Stimulated activated CD4-positive, alpha-beta T cell treated with anti-CD3 and anti-CD28 coated beads, Interleukin-2, amount 100 ng/mL, for 4 hours (primary cell): Measurements from ENCODE around the gene SECISBP2L.
"Not testable (repeated sequence)": the region's sequence is repeated elsewhere in the genome, so short reads cannot be mapped to it uniquely, and the experiment has no call there.

Source experiments
- DNase-seq: peaks from one replicate; pipeline ENCODE4 v3.0.0-alpha.2; 2020; ENCODE audit warnings: low read depth

Gene SECISBP2L

DNA sequence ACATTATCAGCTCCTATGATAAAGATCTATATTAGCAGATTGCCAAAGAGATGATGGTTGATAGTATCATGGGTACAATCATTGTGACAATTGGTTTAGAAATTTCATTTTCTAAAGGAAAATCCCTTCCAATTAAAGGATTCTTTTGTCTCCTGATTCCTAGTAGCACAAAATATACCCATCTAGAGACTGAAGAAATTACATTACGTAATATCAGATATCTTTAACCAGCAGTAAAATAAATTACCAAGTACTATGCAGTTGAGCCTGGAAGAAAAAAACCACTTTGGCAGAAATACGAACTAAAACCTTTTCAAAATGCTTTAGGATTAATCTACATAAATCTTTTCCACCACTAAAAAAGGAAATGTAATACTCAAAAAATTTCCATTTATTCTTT is 46.9 kb downstream of the SECISBP2L start:
- no peak for DNase-seq

DNA sequence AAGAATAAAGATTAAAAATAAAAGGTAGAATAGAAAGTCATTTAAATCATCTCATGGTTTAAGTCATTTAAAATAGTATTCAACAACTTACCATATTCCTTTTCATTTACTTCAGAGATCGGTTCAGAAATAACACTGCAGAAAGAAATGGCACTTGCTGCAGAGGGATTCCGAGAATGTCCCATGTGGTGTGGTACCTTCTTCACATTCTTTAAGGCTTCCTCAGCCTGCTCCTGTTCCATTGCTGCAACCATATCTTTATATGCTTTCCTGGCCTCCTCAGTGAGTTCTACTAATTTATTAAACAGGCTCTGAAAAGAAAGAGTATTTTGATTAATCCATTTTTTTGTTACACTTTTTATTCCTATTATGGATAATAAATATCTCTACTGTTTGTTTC is 50.0 kb downstream of the SECISBP2L start:
- no peak for DNase-seq

DNA sequence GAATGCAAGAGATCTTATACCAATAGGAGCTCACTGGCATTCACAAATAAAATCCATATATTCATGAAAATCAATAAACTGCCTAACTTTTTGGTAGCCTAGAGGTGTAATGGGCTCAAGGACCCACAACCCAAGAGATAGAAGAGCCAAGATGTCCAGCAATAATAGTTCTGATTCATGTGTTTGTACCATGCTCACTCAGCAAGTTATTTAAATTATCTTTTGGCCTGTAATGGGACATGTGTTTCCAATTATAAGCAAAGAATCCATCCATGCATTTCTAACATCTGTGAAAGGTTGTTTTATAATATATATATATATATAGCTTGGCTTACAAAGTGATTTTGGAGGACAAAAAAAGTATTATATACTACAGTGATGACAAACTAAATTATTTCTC is 52.9 kb downstream of the SECISBP2L start:
- no peak for DNase-seq

DNA sequence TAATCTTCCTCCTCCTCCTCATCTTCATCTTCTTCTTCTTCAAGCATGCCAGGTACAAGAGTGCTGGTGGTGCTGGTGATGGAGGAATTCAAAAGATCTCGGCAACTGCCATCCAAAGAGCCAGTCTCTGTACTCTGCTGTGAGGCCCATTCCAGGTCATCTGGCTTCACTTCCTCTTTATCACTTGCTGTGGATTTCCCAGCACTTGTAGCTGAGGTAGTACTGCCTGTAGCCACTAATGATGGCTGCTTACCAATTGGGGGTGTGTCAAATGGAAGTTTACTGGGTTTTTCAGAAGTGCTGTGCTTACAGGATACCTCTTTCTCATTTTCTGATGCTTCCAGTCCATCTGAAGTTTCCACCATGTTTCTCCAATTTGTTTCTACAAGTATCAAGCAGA is 53.7 kb downstream of the SECISBP2L start:
- DNase-seq = no peak

DNA sequence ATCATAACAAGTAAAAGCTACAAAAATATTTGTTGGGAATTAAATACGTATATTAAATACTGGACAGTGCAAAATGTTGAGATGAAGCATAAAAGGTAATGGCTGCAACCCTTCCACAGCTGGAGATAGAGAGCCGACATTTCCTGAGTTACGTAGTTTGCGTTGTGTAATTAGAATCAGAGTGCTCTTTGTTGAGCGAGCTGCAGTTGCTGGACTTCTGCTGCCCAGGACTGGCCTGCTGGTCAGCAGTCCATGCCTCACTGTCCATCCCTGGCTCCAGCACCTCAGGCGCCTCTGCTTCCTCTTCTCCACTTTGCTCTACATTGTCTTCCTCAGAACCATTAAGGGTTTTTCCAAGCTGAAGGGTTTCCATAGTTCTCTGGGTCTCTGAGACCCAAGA is 54.1 kb downstream of the SECISBP2L start:
- no peak for DNase-seq

DNA sequence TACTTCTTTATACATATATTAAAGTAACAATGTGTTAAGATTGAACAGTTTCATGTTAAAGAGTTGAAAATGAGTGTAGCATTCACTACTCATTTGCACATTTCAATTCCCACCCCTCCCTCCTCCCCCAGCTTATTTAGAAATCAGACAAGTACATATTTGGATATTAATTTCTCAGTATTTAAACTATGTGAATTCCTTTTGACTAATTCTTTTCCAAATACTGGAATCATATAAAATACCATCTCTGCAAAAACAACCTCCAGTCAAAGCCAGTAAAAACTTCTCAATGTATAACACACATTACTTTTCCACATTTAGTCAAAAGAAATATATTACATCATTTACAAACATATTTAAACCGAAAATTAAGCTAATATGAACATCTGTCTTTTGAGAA is 57.1 kb downstream of the SECISBP2L start:
- no peak for DNase-seq

DNA sequence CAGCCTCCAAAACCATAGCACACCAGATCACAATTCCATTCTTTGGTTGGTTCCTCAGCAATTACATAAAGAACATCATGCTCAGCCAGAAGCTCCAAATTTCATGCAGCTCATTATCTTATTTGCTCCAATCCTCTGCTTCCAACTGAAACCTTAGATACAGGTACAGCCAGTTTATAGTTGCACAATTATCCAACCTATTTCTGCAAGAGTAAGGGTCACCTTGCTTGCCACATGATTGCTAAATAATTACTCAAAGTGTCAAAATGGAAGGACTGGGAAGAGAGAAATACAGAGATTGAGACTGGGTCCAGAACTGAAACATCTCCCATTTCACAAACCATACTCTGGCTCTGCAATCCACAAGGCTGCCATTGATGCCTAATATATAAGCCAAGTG is 59.1 kb downstream of the SECISBP2L start:
- DNase-seq = no peak

DNA sequence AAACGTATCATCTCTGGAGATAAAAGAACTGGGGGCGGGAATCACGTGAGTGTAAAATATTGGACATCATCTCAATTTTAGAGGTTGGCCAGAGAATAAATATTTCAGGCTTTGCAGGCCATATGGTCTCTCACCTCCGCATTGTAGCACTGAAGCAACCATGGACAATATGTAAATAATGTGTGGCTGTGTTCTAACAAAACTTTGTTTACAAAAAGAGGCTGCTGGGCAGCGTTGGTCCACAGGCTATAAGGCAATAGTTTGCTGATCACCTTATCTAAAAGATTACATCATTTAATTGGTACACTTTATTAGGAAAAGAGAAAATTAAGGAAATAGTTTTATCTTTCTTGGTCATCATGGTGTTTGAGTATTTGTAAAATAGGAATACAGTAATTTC is 60.0 kb downstream of the SECISBP2L start:
- no peak for DNase-seq

DNA sequence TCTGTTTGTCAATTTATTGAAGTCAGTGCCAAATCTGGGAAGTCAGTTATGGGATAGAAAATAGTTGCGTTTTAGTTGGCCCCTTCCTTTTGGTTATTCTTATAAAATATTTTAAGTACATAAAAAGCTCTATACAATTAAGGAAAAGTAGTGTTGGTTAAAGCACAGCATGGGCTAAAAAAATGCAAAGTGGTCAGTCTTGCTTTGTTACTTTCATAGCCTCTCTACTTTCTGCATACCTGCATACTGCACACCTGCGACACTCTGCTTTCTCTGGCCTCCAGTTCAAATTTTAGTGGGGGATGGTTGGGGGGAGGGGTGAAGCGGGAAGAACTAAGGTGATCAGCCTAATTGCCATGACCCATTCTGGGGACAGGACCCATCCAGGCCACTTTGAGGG is 60.7 kb downstream of the SECISBP2L start:
- DNase-seq = no peak

DNA sequence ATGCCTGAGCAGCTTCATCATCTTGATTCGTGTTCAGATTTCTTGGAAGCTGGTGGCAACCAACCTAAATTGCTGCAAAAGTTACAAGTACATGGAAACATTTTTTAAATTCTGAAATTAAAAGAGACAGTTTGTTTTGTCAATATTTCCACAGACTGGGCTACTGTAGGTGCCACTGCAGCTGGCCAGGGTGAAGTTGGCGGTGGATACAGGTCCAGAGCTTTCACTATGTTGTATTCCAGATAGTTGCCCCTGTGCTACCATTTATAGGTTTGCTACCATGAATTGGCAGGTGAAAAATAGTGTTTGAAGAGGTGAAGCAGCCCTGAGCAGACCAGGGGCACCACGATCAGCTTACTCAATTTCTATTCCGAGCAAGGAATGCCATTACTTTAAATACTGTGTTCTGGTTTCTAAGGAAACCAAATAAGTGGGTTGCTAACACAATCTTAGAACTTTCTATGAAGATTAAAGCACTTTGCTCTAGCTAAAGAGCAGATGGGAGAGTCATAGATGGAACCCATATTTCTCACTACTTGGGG is 61.4 kb downstream of the SECISBP2L start:
- no peak for DNase-seq

DNA sequence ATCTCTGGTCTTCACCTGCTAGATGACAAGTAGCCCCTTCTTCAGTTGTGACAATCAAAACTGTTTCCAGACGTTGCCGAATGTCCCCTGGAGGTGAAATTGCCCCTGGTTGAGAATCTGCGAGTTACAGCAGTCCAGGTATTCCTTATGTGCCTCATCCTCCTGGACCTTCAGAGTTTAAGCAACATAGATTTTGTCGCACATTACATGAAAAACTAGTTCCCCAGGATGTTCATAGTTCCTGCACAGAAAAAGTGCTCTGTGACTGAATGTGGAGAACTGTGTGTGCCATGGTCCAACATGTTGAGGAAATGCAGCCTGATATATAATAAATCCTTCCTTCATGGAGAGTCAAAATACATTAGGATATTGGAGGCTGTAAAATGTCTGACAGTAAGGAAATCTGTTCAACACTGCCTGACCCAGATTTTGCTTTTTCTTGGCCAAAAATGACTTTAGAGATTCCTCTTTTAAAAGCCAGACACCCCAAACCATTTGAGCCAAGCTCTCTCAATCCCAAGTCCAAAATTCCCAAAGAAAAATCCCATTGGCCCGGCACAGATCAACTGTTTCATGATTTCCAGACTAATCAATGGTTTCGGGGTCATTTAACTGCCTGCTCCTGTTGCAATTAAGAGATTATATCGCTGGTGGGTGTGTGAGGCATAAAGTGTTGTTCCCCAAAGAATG is 62.1 kb downstream of the SECISBP2L start:
- no peak for DNase-seq

DNA sequence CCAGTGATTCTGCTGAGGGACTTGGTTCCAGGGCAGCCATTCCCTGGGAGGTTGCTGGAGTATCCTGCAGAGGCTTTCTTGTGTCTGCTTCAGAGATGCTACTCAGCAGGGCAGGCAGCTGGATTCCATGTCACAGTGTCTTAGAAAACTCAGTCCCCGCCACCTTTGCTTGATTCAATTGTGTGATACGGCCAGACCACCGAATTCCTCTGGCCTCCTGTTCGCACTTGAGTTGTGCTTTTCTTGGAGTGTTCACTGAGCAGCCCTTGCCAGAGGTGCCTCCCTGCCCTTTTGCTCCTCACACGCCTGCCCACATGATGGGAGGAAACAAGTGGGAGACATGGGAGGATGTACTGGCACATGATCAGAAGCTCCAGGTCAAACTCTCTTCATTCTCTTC is 62.9 kb downstream of the SECISBP2L start:
- no peak for DNase-seq

DNA sequence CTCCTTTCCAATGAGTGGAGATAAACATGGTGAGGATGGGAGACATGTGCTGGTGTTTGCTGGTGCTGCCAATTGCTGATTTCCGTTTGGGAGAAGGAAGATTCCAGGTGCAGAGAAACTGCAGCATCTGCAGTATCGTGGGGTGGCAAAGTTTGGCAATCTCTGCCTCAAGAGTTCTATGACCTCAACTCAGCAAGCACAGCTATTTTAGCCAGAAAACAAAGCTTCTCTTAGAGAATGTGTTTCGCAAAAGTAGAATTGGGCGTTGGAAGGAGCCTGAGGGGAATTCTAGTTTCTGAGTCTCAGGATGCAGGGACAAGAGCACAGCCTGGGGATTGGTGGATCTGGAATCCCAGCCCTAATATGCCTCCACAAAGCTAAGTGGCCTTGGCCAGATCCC is 64.3 kb downstream of the SECISBP2L start:
- no peak for DNase-seq

DNA sequence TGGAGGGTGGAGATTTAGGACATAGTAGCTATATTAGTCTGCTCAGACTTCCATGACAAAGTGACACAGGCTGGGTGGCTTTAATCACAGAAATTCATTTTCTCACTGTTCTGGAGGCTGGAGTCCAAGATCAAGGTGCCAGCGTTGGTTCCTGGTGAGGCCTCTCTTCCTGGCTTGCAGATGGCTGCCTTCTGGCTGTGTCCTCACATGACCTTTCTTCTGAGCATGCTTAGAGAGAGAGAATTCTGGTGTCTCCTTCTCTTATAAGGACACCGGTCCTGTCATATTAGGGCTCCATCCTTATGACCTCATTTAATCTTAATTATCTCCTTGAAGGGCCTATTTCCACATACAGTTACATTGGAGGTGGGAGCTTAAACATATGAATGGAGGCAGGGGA is 67.6 kb downstream of the SECISBP2L start:
- no peak for DNase-seq

DNA sequence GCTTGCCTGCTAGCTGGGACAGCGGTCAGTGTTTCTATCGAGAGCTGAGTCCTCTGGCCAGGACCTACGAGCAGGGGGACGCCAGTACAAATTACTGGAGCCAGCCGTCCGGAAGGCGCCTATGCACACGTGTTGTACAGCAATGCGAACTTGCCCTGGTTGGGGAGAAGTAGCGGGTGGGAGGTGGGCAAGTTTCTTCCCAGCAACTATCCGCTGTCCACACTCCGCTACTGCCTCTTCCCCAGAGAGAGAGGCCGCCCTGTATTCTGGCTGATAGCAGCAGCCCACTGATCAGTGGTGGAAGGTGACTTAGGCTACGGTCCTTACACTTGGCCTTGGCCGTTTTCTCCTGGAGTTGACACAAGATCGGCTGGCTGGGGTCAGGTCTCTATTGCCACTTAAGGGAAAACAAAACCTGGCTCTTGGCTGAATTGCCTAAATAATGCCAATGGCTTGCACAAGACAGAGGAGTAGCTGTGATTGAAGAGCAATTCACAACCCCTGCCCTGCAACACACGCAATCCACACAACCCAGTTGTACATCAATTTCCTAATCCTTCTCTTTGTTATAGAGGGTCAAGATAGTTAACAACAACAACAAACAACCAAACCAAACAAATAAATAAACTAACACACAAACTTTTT is 69.7 kb downstream of the SECISBP2L start:
- no peak for DNase-seq

DNA sequence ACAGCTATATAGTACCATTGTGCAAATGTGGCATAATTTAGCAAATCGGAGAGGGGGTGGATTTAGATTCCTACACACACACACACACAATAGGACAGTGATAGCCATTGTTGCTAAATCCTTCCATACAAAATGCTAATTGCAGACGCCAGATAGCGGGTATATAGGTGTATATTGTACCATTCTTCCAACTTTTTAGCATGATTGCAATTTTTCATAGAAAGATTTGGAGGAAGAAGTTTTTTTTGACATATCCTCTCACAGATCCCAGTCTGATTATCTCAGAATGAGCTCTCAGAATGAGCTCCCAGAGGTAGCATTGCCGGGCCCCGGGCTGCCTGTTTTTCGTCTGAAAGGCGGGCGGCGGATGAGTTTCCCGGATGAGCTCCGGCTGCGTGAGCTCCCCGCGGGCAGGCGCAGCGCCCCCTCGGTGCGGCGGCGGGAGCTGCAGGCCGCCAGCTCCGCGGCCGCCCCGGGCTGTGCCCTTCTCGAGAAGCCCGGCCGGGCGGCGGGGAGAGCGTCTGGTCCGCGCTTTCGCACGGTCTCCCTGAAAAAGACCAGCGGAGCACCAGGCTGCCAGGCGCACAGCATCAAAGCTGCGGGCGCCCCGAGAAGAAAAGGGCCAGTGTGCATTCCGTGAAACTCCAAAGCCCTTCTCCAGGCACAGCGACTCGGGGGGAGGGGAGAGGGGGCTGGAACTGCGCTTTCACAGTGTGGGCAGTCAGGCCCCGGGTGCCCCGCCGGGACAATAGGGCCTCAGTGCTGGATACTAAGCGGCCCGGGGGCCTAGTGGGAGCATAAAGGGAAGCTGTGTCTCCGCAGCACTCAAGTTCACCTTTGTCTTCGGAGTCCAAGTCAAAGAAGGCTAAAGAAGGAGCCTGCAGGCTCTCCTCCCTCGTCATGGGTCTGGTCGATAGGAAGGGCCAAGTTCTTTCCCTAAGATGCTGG is 70.5 kb downstream of the SECISBP2L start:
- peak; percentile 50 for DNase-seq

DNA sequence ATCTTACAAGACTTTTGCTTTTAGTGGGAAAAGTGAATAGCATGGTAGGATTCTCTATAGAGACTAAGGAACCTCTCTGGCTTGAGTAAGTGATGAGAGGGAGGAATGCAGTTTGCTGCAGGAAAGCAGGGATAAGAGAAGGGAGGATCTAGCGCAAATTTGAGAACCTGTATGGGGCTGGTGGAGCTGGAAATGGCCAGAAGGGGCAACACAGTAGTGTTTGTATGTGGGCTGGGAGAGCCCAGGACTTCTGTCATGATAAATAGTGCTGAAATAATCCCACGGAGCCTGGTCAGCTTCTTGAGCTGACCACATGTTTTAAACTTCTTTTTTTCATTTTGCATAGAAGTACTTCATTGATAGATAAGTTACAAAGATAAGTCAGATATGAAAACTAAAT is 71.4 kb downstream of the SECISBP2L start:
- DNase-seq = no peak

DNA sequence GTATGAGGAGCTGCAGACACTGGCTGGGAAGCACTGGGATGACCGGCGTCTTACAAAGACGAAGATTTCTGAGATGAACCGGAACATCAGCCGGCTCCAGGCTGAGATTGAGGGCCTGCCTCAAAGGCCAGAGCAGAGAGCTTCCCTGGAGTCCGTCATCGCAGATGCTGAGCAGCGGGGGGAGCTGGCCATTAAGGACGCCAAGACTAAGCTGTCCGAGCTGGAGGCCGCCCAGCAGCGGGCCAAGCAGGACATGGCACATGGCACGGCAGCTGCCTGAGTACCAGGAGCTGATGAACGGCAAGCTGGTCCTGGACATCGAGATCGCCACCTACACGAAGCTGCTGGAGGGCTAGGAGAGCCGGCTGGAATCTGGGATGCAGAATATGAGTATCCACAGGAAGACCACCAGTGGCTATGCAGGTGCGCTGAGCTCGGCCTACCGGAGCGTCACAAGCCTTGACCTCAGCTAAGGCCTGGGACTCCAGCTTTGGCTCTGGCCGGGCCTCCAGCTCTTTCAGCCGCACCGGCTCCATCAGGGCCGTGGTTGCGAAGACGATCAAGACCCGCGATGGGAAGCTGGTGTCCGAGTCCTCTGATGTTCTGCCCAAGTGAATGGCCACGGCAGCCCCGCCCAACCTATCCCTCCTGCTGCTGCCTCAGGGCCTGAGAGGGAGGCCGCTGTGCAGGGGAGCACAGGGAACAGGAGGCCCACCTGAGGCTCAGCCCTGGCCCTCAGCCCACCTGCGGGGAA is 73.3 kb downstream of the SECISBP2L start:
- DNase-seq = no peak

DNA sequence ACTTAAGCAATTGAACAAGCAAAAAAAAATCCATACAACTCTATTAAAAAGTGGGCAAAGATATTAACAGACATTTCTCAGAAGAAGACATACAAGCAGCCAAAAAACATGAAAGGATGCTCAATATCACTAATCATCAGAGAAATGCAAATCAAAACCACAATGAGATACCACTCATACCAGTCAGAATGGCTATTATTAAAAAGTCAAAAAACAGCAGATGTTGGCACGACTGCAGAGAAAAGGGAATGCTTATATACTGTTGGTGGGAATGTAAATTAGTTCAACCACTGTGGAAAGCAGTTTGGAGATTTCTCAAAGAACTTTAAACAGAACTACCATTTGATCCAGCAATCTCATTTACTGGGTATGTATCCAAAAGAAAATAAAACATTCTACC is 75.3 kb downstream of the SECISBP2L start:
- DNase-seq = not testable (repeated sequence)

DNA sequence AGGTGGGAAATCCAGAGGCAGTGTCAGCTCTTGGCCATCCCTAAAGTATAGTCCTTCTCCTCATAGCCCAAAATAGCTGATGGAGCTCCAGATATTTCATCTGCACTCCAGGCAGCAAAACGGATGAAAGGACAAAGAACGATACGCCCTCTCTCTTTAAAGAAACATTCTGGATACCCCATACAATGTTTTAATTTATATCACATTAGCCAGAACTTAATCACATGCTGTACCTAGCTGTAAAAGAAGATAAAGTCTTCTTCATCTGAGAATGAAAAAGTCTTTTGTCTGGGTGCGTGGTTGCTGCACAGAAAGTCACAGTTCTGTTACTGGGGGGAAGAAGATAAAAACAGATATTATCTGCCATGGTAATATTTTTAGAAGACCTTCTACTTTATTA is 78.2 kb downstream of the SECISBP2L start:
- DNase-seq = no peak

DNA sequence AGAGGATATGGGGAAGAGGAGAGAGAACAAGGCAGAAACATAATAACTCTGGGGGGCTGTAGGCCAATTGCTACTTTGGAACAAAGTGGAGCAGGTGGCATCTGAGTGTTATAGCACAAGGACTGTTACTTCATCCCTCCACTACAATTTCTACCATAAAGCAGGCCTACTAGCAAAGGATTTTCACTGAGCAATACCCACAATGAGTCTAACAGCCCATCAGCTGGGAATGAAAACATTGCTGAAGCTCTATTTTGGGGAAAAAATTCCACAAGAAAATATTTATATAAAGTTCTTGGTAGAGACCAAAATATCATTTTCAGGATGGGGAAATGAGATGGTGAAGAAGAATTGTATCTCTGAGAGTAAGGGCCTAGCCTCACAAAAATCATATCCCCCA is 78.9 kb downstream of the SECISBP2L start:
- no peak for DNase-seq
